ENCODE measurements around the gene VAMP1.
"Not testable (repeated sequence)": the region's sequence is repeated elsewhere in the genome, so short reads cannot be mapped to it uniquely, and the experiment has no call there.

Gene VAMP1, protein sequence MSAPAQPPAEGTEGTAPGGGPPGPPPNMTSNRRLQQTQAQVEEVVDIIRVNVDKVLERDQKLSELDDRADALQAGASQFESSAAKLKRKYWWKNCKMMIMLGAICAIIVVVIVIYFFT

GRCh38 chr12:6470375-6471163 lies at the start of gene VAMP1:
Gene VAMP1 (minus strand): TSS chr12:6470677. CDS start chr12:6470531, 146 bp downstream.
- peak; percentile 99 for DNase-seq
- ATAC-seq: peak; percentile 94

- no peak for ATAC-seq
- DNase-seq: no peak
Observed at GRCh38 chr12:6520186-6520585, 49.7 kb upstream of the VAMP1 start.

GRCh38 chr12:6508087-6508486 lies 37.6 kb upstream of the VAMP1 start:
- DNase-seq (no peak), ATAC-seq (no peak)

DNA sequence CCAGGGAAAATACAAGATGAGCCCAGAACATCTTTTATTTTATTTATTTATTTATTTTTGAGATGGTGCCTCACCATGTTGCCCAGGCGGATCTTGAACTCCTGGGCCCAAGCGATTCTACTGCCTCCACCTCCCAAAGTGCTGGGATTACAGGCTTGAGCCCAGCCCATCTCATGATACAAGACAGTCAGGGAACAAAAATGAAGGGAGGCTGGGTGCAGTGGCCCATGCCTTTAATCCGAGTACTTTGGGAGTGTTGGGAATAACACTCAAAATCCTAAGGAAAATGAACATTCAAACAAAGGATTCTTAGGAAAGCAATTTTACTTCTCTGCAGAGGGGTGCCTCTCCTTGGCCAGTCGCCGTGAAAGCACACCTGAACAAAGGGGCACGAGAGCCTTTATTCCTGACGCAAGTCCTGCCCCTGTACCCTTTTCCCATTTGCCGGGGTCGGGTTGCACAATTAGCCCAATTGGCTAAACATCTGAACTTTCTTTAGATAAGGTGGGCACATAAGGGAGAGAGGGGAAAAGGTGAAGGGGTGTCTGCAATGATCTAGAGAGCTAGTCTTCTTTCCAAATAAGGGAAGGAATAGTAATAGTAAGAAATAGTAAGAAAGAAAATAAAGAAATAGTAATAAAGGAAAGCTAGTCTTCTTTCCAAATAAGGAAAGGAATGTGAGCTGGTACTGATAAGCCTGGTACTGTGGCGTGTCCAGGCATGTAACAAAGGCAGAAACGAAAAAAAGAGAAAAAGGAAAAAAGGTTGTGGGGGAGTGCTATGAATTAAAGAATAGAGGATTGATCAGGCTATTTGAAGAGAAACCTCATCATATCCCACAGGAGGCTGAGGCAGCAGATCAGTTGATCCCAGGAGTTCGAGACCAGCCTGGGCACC lies 36.9 kb upstream of the VAMP1 start:
- no peak for ATAC-seq
- DNase-seq: no peak

DNA sequence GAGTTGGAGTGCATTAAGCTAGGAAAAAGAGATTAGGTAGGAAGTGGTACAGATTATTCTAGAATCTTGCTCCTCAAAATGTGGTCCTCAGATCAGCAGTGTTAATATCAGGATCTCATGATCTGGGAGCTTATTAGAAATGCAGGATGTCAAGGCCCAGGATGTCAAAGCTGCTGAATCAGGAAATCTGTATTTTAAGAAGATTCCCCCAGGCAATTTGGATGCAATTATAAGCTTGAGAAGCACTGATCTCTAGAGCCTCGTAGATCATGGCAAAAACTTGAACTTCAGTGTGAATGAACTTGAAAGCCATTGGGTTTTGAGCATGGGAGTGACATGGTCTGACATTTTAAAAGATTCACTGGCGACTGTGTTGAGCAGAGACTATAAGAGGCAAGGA lies 30.0 kb upstream of the VAMP1 start:
- ATAC-seq (no peak), DNase-seq (no peak)

- not testable (repeated sequence) for ATAC-seq, DNase-seq
Observed at GRCh38 chr12:6497291-6497690, 26.8 kb upstream of the VAMP1 start.

GRCh38 chr12:6494968-6495367 lies 24.5 kb upstream of the VAMP1 start:
- ATAC-seq (no peak), DNase-seq (no peak)

DNA sequence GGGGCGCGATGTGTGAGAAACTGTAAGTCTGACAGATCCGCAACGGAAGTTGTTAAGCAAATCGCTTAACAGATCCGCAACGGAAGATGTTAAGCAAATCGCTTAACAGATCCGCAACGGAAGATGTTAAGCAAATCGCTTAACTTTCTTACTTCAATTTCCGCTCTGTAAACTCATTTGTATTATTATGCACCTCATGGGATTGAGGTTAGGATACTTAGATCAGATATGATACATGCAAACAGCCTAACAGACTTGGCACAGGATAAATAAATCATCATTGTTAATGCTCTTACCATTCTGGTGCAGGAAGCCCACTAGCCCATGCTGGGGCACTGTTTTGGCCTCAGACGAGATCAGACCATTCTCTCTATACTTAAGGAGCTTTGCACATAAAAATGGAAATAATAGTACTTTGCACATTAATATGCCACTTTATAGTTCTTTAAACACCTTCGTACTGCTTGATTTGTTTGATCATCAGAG lies 23.8 kb upstream of the VAMP1 start:
- ATAC-seq: peak; percentile 1
- DNase-seq: peak; percentile 12

- peak; percentile 94 for DNase-seq
- ATAC-seq: peak; percentile 92
Observed at GRCh38 chr12:6493497-6494257, 23.2 kb upstream of the VAMP1 start, which contains the start of gene NCAPD2. Gene NCAPD2 (plus strand): TSS chr12:6494102. CDS start chr12:6495099, 997 bp downstream.

- DNase-seq (peak; percentile 100), ATAC-seq (peak; percentile 82)
Observed at GRCh38 chr12:6492838-6493496, 22.5 kb upstream of the VAMP1 start, which contains the start of gene MRPL51. Gene MRPL51 (minus strand): TSS chr12:6493262. CDS start chr12:6493136, 126 bp downstream.

- ATAC-seq, DNase-seq: not testable (repeated sequence)
Observed at GRCh38 chr12:6490673-6491072, 20.2 kb upstream of the VAMP1 start.

DNA sequence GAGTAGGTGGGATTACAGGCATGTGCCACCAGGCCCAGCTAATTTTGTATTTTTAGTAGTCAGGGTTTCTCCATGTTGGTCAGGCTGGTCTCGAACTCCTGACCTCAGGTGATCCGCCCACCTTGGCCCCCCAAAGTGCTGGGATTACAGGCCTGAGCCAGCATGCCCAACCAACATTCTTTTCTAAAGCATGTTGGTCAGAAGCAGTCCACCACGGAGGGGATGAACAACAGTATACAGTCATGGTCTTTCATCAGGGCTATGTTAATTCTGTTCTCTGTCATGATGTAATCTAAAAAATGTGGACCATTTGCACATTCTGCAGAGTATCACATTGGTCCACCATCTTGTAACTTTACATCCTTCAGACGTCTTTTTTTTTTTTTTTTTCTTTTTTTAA lies 19.0 kb upstream of the VAMP1 start:
- ATAC-seq (no peak), DNase-seq (no peak)

GRCh38 chr12:6488240-6488639 lies 17.8 kb upstream of the VAMP1 start:
- no peak for ATAC-seq

DNA sequence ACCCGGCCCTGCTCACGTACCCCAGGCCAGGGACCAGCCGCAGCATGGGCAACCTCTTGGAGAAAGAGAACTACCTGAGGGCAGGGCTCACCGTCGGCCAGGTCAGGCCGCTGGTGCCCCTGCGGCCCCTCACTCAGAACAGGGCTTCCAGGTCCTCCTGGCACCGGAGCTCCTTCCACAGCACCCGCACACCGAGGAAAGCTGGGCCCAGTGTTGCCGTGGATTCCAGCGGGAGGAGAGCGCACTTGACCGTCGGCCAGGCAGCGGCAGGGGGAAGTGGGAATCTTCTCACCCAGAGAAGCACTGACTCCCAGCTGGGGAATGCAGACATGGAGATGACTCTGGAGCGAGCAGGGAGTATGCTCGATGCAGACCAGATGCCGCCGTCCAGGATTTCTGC lies 7.9 kb upstream of the VAMP1 start:
- no peak for ATAC-seq

More at GRCh38 chr12:6488240-6488639, 17.8 kb upstream of the VAMP1 start:
- no peak for DNase-seq

GRCh38 chr12:6477601-6478377 lies 7.3 kb upstream of the VAMP1 start:
- not testable (repeated sequence) for ATAC-seq, DNase-seq

More for the DNA sequence above, 7.9 kb upstream of the VAMP1 start:
- DNase-seq: no peak

DNA sequence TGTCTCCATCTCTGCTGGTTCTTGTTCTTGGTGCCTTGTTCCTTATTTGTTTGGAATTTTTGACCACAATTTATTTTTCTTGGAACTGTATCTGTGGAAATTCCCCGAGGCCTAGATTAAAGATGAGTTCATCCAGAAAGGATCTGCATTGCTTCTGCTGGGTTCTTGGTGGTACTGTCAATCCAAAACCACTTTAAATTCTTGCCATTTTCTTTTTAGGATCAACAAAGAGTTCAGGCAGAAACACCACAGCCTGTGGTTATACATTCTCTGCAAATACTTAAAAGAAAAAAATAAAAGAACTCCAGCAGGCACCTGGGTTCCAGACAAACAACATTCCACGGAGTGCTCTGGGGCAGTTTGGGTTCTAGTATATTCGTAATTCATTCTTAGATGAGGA lies 6.0 kb upstream of the VAMP1 start:
- ATAC-seq: no peak
- no peak for DNase-seq

- not testable (repeated sequence) for ATAC-seq, DNase-seq
Observed at GRCh38 chr12:6475233-6475975, 4.9 kb upstream of the VAMP1 start.

DNA sequence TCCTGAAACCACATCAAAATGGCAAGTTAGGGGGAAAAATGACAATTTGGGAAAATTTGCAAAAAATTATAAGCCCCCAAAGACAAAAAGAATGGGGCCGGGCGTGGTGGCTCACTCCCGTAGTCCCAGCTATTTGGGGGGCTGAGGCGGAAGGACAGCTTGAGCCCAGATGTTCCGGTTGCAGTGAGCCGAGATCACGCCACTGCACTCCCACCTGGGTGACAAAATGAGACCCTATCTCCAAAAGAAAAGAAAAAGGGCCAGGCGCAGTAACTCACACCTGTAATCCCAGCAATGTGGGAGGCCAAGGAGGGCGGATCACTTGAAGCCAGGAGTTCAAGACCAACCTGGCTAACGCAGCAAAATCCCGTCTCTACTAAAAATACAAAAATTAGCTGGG lies 2.0 kb upstream of the VAMP1 start:
- DNase-seq: no peak

GRCh38 chr12:6471989-6472360 lies 1.5 kb upstream of the VAMP1 start:
- DNase-seq (no peak), ATAC-seq (no peak)

More for the DNA sequence above, 2.0 kb upstream of the VAMP1 start:
- no peak for ATAC-seq

Data from stimulated activated naive CD8-positive, alpha-beta T cell treated with anti-CD3 and anti-CD28 coated beads, Interleukin-15, Interleukin-2, amounts not matched to agents 100 U/mL and 50 U/mL, for 24 hours (primary cell).